WTC11 (cell line): ENCODE data around the gene ZC3H12D. TPM values are rescaled to one million over a fixed set of nuclear protein-coding genes. Genes with fewer than 3 reads are reported as not detected.
"Not testable (repeated sequence)": the region's sequence is repeated elsewhere in the genome, so short reads cannot be mapped to it uniquely, and the experiment has no call there.

Source experiments
- ATAC-seq: fragments of 200-7000 bp; cut with Tn5 transposase; 2 replicates; pipeline ENCODE4 v1.10.0; 2021; ENCODE audit warnings: mild to moderate bottlenecking, moderate library complexity
- CTCF ChIA-PET: fragments of 300-600 bp; sonication (Branson Sonifier 250); formaldehyde crosslinking; loops from one replicate; lab custom pipeline; 2021; ENCODE audit warnings: antibody characterized with exemption; lab: Charles Lee
- POLR2A ChIA-PET: fragments of 350-600 bp; sonication (Branson Sonifier 250); formaldehyde crosslinking; loops from one replicate; lab custom pipeline; 2021; ENCODE audit warnings: antibody characterized with exemption; lab: Charles Lee
- DNase-seq: peaks from one replicate; pipeline ENCODE4 v3.0.0; 2021; ENCODE audit warnings: low spot score
- H3K27ac Mint-ChIP-seq: 2 replicates; pipeline ENCODE4 v1.8.0; 2021; ENCODE audit warnings: mixed read lengths
- H3K27me3 Mint-ChIP-seq: 2 replicates; pipeline ENCODE4 v1.8.0; 2021; ENCODE audit warnings: low read depth, mild to moderate bottlenecking, moderate library complexity, mixed read lengths
- H3K36me3 Mint-ChIP-seq: 2 replicates; pipeline ENCODE4 v1.8.0; 2021; ENCODE audit warnings: mixed read lengths
- H3K4me1 Mint-ChIP-seq: 2 replicates; pipeline ENCODE4 v1.8.0; 2022; ENCODE audit warnings: mixed read lengths
- H3K4me3 Mint-ChIP-seq: 2 replicates; pipeline ENCODE4 v1.8.0; 2021; ENCODE audit warnings: mild to moderate bottlenecking, moderate library complexity, mixed read lengths
- H3K9me3 Mint-ChIP-seq: 2 replicates; pipeline ENCODE4 v1.8.0; 2021; ENCODE audit warnings: mixed read lengths
- ATF1 ChIP-seq: sonication (generic); formaldehyde crosslinking; IDR thresholded peaks from 2 replicates; pipeline ENCODE4 v1.8.1; 2023; ENCODE audit warnings: mild to moderate bottlenecking, moderate library complexity, missing genetic modification reagents
- ATF6 ChIP-seq: sonication (generic); formaldehyde crosslinking; IDR thresholded peaks from 2 replicates; pipeline ENCODE4 v1.8.1; 2023; ENCODE audit warnings: mild to moderate bottlenecking, missing genetic modification reagents
- ELF4 ChIP-seq: sonication (generic); formaldehyde crosslinking; IDR thresholded peaks from 2 replicates; pipeline ENCODE4 v1.8.1; 2022; ENCODE audit warnings: low read depth, mild to moderate bottlenecking, moderate library complexity, missing genetic modification reagents
- ESRRA ChIP-seq: sonication (generic); formaldehyde crosslinking; IDR thresholded peaks from 2 replicates; pipeline ENCODE4 v1.8.1; 2022; ENCODE audit warnings: mild to moderate bottlenecking, missing genetic modification reagents, borderline replicate concordance
- JAZF1 ChIP-seq: fragments of 250-450 bp; sonication (Bioruptor Pico); IDR thresholded peaks from 2 replicates; pipeline ENCODE4 v1.9.0; 2021; ENCODE audit warnings: moderate library complexity, mild to moderate bottlenecking, inconsistent platforms
- RORB ChIP-seq: fragments of 250-450 bp; sonication (Bioruptor Pico); IDR thresholded peaks from 2 replicates; pipeline ENCODE4 v1.9.0; 2021; ENCODE audit warnings: mild to moderate bottlenecking
- SMAD3 ChIP-seq: sonication (generic); formaldehyde crosslinking; IDR thresholded peaks from 2 replicates; pipeline ENCODE4 v1.8.0; 2022; ENCODE audit warnings: missing genetic modification reagents, mild to moderate bottlenecking, borderline replicate concordance
- SOX15 ChIP-seq: fragments of 250-450 bp; sonication (Bioruptor Pico); IDR thresholded peaks from 2 replicates; pipeline ENCODE4 v1.9.0; 2021; ENCODE audit warnings: mild to moderate bottlenecking
- TP53 ChIP-seq: sonication (generic); formaldehyde crosslinking; IDR thresholded peaks from 2 replicates; pipeline ENCODE4 v1.8.1; 2023; ENCODE audit warnings: mild to moderate bottlenecking, missing genetic modification reagents
- ZBTB21 ChIP-seq: sonication (generic); formaldehyde crosslinking; IDR thresholded peaks from 2 replicates; pipeline ENCODE4 v1.8.1; 2023; ENCODE audit warnings: mild to moderate bottlenecking, missing genetic modification reagents, borderline replicate concordance
- ZNF121 ChIP-seq: sonication (generic); formaldehyde crosslinking; IDR thresholded peaks from 2 replicates; pipeline ENCODE4 v1.8.0; 2023; ENCODE audit warnings: missing genetic modification reagents
- total RNA-seq: library from RNA; stranded (reverse); gene quantifications from 3 replicates; pipeline ENCODE4 v1.2.3, GENCODE V29; 2021
- TF ChIP-seq, protein P1 (sequence below): sonication (generic); formaldehyde crosslinking; IDR thresholded peaks from 2 replicates; pipeline ENCODE4 v1.8.1; 2022; ENCODE audit warnings: low read depth, missing genetic modification reagents, borderline replicate concordance
- TF ChIP-seq, protein P2 (sequence below): fragments of 250-450 bp; sonication (Bioruptor Pico); IDR thresholded peaks from 2 replicates; pipeline ENCODE4 v1.9.0; 2021; ENCODE audit warnings: mild to moderate bottlenecking
- TF ChIP-seq, protein P3 (sequence below): sonication (generic); formaldehyde crosslinking; IDR thresholded peaks from 2 replicates; pipeline ENCODE4 v1.8.0; 2023; ENCODE audit warnings: missing genetic modification reagents, mild to moderate bottlenecking, borderline replicate concordance

ZC3H12D gene
- total RNA-seq, 1 experiment from 2014 or later = 0.13 TPM

- H3K9me3 Mint-ChIP-seq = no peaks in the 10 kb centered on the region
- CTCF ChIA-PET = interaction anchor here (1.4 to 1.7 kb wide), 3 partner anchors 35 to 385 kb away, joined by 3 to 4 read pairs (median 4); no protein-coding TSS in a partner anchor
- ATAC-seq (no peak), DNase-seq (no peak)
- TF ChIP-seq ELF4 (CRISPR knock-in tag) (no peak), JAZF1 (CRISPR knock-in tag) (no peak), ATF1 (CRISPR knock-in tag) (no peak), TP53 (CRISPR knock-in tag) (no peak), SOX15 (CRISPR knock-in tag) (no peak), ATF6 (CRISPR knock-in tag) (no peak)
- TF ChIP-seq, protein P1, sequence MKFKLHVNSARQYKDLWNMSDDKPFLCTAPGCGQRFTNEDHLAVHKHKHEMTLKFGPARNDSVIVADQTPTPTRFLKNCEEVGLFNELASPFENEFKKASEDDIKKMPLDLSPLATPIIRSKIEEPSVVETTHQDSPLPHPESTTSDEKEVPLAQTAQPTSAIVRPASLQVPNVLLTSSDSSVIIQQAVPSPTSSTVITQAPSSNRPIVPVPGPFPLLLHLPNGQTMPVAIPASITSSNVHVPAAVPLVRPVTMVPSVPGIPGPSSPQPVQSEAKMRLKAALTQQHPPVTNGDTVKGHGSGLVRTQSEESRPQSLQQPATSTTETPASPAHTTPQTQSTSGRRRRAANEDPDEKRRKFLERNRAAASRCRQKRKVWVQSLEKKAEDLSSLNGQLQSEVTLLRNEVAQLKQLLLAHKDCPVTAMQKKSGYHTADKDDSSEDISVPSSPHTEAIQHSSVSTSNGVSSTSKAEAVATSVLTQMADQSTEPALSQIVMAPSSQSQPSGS (CRISPR knock-in tag) = no peak
- no peaks in the 10 kb centered on the region for H3K4me1 Mint-ChIP-seq
- no peaks in the 10 kb centered on the region; the same call in 1 of the 2 replicates for H3K27me3 Mint-ChIP-seq
- no peak overlapping the region for H3K27ac Mint-ChIP-seq
- H3K4me3 Mint-ChIP-seq = no peak overlapping the region
- POLR2A ChIA-PET = no interaction called here
- no peaks in the 10 kb centered on the region for H3K36me3 Mint-ChIP-seq
These were observed 17.5 kb downstream of the ZC3H12D start for GRCh38 chr6:149467265-149467664.

GRCh38 chr6:149464411-149464810 is 20.4 kb downstream of the ZC3H12D start:
- no peaks in the 10 kb centered on the region; the same call in 1 of the 2 replicates for H3K27me3 Mint-ChIP-seq

DNA sequence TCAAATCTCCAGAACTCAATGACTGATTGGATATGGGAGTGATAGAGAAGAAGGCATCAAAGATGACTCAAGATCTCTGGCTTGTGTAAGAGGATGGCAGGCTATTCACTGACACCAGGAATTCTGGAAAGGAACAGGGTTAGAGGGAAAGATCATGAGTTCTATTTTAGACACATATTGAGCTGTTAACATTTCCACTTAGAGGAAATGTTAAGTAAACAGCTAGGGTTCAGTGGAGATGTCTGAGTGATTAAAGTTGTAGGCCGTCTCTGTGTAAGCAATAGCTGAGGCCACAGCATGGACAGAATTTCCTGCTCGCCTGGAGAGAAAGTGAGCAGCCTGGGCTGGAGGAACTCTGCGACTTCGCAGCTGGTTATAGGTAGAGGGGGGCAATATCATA is 21.0 kb downstream of the ZC3H12D start:
- Mint-ChIP-seq H3K4me1 (no peaks in the 10 kb centered on the region), H3K27ac (no peak overlapping the region), H3K27me3 (no peaks in the 10 kb centered on the region; the same call in 1 of the 2 replicates), H3K9me3 (no peaks in the 10 kb centered on the region)
- ATAC-seq = no peak
- TF ChIP-seq ZBTB21 (CRISPR knock-in tag) (no peak), ATF6 (CRISPR knock-in tag) (no peak), ESRRA (no peak), SMAD3 (CRISPR knock-in tag) (no peak), RORB (CRISPR knock-in tag) (no peak)
- TF ChIP-seq, protein P2, sequence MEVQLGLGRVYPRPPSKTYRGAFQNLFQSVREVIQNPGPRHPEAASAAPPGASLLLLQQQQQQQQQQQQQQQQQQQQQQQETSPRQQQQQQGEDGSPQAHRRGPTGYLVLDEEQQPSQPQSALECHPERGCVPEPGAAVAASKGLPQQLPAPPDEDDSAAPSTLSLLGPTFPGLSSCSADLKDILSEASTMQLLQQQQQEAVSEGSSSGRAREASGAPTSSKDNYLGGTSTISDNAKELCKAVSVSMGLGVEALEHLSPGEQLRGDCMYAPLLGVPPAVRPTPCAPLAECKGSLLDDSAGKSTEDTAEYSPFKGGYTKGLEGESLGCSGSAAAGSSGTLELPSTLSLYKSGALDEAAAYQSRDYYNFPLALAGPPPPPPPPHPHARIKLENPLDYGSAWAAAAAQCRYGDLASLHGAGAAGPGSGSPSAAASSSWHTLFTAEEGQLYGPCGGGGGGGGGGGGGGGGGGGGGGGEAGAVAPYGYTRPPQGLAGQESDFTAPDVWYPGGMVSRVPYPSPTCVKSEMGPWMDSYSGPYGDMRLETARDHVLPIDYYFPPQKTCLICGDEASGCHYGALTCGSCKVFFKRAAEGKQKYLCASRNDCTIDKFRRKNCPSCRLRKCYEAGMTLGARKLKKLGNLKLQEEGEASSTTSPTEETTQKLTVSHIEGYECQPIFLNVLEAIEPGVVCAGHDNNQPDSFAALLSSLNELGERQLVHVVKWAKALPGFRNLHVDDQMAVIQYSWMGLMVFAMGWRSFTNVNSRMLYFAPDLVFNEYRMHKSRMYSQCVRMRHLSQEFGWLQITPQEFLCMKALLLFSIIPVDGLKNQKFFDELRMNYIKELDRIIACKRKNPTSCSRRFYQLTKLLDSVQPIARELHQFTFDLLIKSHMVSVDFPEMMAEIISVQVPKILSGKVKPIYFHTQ (CRISPR knock-in tag) = no peak
- TF ChIP-seq, all 79 proteins: peak for 0
- ChIA-PET POLR2A (no interaction called here), CTCF (no interaction called here)
- Mint-ChIP-seq H3K4me3 (no peak overlapping the region), H3K36me3 (no peaks in the 10 kb centered on the region)
- no peak for DNase-seq

More at GRCh38 chr6:149464411-149464810, 20.4 kb downstream of the ZC3H12D start:
- POLR2A ChIA-PET = no interaction called here
- ATAC-seq (no peak), DNase-seq (no peak)
- CTCF ChIA-PET = interaction anchor here (0.9 kb wide), 1 partner anchor 32 kb away, joined by 4 read pairs; no protein-coding TSS in a partner anchor
- H3K36me3 Mint-ChIP-seq = no peaks in the 10 kb centered on the region
- H3K4me3 Mint-ChIP-seq = no peak overlapping the region
- no peak overlapping the region for H3K27ac Mint-ChIP-seq
- no peak for TF ChIP-seq ZNF121 (CRISPR knock-in tag)
- TF ChIP-seq, protein P3, sequence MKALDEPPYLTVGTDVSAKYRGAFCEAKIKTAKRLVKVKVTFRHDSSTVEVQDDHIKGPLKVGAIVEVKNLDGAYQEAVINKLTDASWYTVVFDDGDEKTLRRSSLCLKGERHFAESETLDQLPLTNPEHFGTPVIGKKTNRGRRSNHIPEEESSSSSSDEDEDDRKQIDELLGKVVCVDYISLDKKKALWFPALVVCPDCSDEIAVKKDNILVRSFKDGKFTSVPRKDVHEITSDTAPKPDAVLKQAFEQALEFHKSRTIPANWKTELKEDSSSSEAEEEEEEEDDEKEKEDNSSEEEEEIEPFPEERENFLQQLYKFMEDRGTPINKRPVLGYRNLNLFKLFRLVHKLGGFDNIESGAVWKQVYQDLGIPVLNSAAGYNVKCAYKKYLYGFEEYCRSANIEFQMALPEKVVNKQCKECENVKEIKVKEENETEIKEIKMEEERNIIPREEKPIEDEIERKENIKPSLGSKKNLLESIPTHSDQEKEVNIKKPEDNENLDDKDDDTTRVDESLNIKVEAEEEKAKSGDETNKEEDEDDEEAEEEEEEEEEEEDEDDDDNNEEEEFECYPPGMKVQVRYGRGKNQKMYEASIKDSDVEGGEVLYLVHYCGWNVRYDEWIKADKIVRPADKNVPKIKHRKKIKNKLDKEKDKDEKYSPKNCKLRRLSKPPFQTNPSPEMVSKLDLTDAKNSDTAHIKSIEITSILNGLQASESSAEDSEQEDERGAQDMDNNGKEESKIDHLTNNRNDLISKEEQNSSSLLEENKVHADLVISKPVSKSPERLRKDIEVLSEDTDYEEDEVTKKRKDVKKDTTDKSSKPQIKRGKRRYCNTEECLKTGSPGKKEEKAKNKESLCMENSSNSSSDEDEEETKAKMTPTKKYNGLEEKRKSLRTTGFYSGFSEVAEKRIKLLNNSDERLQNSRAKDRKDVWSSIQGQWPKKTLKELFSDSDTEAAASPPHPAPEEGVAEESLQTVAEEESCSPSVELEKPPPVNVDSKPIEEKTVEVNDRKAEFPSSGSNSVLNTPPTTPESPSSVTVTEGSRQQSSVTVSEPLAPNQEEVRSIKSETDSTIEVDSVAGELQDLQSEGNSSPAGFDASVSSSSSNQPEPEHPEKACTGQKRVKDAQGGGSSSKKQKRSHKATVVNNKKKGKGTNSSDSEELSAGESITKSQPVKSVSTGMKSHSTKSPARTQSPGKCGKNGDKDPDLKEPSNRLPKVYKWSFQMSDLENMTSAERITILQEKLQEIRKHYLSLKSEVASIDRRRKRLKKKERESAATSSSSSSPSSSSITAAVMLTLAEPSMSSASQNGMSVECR (CRISPR knock-in tag) = no peak
- H3K9me3 Mint-ChIP-seq = no peaks in the 10 kb centered on the region
- H3K4me1 Mint-ChIP-seq = no peaks in the 10 kb centered on the region

GRCh38 chr6:149462712-149463111 is 22.1 kb downstream of the ZC3H12D start:
- H3K4me3 Mint-ChIP-seq, POLR2A ChIA-PET, H3K27me3 Mint-ChIP-seq, H3K9me3 Mint-ChIP-seq, CTCF ChIA-PET, H3K4me1 Mint-ChIP-seq, H3K27ac Mint-ChIP-seq, ATAC-seq, DNase-seq, H3K36me3 Mint-ChIP-seq: not testable (repeated sequence)
